Measurements from ENCODE around the gene WDR45. TPM values are rescaled to one million over a fixed set of nuclear protein-coding genes. Genes with fewer than 3 reads are reported as not detected.

Gene WDR45
- total and polyA plus RNA-seq, 10 donors = 49.3 to 123 (median 68.1) TPM

DNA sequence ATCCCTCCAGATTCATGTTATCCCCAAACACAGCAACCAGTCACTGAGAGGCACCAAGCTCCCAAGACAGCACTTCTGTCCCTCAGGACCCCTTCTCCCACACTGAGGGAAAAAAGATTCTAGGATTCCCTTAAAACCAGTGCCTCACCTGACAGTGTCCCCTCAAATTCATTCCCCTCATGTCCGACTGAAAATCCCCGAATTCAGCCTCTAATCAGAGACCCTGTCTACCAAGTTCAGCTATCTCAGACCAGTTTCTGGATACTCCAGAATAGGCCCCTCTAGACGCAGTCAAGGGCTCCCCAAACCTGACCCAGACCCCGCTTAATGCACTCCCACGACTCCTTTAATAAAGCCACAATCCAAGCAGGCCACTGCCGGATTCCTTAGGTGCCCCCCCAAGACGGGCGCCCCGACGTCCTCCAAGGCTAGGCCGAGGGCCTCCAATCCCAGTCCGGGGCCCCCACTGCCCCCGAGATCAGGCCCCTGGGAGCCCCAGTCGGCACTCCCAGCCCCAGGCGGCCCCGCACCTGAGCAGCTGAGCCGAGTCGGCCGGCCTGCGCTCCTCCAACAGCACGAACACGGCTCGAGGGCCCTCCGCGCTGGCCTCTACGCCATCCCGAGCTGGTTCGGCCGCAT lies 37.0 kb downstream of the WDR45 start:
- WGBS, 5 donors = 0 to 46% (median 2%) methylated on average over 13 to 29 of the region's 29 CpGs
- Histone ChIP-seq H3K4me3 (peak overlapping the region; percentile 41 to 83 (median 54)), H3K9me3 (no peaks in the 10 kb centered on the region), H3K36me3 (peaks cover 0 to 20% (median 15%) of the 10 kb centered on the region in 6 donors), H3K27me3 (replicated peaks in 1 of 7) (no peaks in the 10 kb centered on the region), H3K4me1 (peaks cover 0 to 48% (median 25%) of the 10 kb centered on the region in 6 donors), H3K27ac (peak overlapping the region; percentile 81 to 99 (median 96))
- DNase-seq = no peak
- intact Hi-C loops (cut with DNase I; ENCODE audit: low total_unique reads) = no loop called here
- TF ChIP-seq, protein P1, sequence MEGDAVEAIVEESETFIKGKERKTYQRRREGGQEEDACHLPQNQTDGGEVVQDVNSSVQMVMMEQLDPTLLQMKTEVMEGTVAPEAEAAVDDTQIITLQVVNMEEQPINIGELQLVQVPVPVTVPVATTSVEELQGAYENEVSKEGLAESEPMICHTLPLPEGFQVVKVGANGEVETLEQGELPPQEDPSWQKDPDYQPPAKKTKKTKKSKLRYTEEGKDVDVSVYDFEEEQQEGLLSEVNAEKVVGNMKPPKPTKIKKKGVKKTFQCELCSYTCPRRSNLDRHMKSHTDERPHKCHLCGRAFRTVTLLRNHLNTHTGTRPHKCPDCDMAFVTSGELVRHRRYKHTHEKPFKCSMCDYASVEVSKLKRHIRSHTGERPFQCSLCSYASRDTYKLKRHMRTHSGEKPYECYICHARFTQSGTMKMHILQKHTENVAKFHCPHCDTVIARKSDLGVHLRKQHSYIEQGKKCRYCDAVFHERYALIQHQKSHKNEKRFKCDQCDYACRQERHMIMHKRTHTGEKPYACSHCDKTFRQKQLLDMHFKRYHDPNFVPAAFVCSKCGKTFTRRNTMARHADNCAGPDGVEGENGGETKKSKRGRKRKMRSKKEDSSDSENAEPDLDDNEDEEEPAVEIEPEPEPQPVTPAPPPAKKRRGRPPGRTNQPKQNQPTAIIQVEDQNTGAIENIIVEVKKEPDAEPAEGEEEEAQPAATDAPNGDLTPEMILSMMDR (IDR thresholded peaks at IDR 0.05 in 8 of 11, conservative IDR thresholded peaks at IDR 0.05 in 3 of 11) = no peak
- TF ChIP-seq POLR2AphosphoS5 (IDR thresholded peaks at IDR 0.05) (no peak), POLR2A (IDR thresholded peaks at IDR 0.05) (no peak)

DNA sequence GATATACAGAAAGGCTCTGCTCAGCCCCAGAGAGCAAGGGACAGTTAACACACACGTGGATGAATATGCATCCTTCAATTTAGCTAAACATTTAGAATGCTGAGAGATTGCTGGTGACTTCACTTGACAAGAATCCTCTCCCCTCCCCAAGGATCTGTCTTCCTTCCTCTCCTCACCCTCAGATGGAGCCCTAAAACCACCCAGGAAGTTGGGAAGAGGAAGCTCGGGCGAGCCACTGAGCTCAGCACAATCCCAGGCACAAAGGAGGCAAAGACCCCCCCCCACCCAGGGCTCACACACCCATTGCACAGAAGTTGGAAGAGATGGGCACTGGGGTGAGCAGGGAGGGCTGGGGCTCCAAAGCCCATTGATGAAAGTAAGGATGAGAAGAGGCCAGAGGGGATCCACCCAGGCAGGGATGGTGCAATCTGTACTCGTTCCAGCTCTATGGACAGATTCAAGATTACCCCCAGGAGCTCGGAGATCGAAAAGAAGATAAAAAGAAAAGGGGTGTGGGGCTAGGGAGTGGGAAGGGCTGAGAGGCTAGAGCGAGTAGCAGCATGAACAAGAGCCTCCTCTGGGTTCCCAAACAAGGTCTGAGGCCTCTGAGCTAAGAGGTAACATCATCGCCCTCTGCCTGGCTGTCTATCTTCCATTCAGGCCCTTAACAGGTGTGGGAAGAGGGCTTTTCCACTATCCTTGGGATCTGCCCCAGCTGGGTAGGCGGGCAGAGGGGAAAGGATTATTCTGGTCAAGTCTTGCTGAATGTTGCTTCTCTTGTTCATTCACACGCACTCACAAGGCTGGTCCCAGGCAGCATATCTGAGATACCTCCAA lies 37.7 kb downstream of the WDR45 start:
- no peaks in the 10 kb centered on the region for H3K9me3 ChIP-seq
- H3K27ac ChIP-seq = peak overlapping the region; percentile 81 to 99 (median 96)
- no peak for DNase-seq
- peaks cover 0 to 48% (median 25%) of the 10 kb centered on the region in 6 donors for H3K4me1 ChIP-seq
- TF ChIP-seq POLR2A (IDR thresholded peaks at IDR 0.05) (no peak), POLR2AphosphoS5 (IDR thresholded peaks at IDR 0.05) (no peak)
- TF ChIP-seq, protein P1 (IDR thresholded peaks at IDR 0.05 in 8 of 11, conservative IDR thresholded peaks at IDR 0.05 in 3 of 11) = no peak
- H3K27me3 ChIP-seq (replicated peaks in 1 of 7) = no peaks in the 10 kb centered on the region
- intact Hi-C loops (cut with DNase I; ENCODE audit: low total_unique reads) = no loop called here
- peaks cover 0 to 28% (median 21%) of the 10 kb centered on the region in 6 donors for H3K36me3 ChIP-seq
- peak overlapping the region; percentile 41 to 83 (median 54) for H3K4me3 ChIP-seq
- WGBS, 5 donors = 5 to 33% (median 10%) methylated on average over 8 to 10 of the region's 10 CpGs

DNA sequence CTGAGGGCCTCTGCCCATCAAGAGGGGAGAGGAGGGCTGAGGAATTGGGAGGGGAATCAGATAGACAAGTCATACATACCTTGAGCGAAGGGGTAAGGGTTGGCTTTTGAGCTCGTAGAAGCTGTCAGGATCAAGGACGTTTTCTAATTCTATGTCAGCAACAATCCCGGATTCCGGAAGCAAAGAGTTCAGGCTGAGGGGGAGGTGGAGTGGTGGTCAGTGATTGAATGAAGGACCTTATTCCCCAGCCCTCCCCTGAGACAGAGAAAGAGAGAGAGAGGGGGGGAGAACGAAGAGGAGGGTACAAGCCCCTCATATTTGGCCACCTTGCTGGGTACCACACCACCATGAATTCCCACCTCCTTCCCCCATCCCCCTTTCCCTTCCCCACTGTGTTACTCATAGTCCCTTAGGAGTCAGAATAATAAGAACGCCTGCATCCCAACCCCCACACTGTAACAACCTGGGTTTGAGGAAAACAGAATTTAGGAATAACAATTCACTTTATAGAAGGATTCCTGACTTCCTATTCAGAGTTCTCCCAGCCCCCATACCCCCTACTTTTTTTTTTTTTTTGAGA lies 39.2 kb downstream of the WDR45 start:
- intact Hi-C loops (cut with DNase I; ENCODE audit: low total_unique reads) = no loop called here
- peak overlapping the region in 5 of 8 donors; percentile 9 to 83 (median 57) for H3K4me3 ChIP-seq
- H3K4me1 ChIP-seq = peaks cover 0 to 48% (median 25%) of the 10 kb centered on the region in 6 donors
- peaks cover 0 to 43% (median 24%) of the 10 kb centered on the region in 6 donors for H3K36me3 ChIP-seq
- no peaks in the 10 kb centered on the region for H3K27me3 ChIP-seq (replicated peaks in 1 of 7)
- 38 to 60% (median 47%) methylated on average over 6 to 7 of the region's 7 CpGs for WGBS, 5 donors
- H3K9me3 ChIP-seq = no peaks in the 10 kb centered on the region
- TF ChIP-seq POLR2A (IDR thresholded peaks at IDR 0.05) (no peak), POLR2AphosphoS5 (IDR thresholded peaks at IDR 0.05) (no peak)
- TF ChIP-seq, protein P1 (IDR thresholded peaks at IDR 0.05 in 8 of 11, conservative IDR thresholded peaks at IDR 0.05 in 3 of 11) = no peak
- DNase-seq = no peak
- peak overlapping the region in 7 of 8 donors; percentile 55 to 99 (median 97) for H3K27ac ChIP-seq
